K562 (cell line): ENCODE measurements around the gene YPEL5. TPM values are rescaled to one million over a fixed set of nuclear protein-coding genes. Genes with fewer than 3 reads are reported as not detected.
A peak's percentile ranks its signal among the peaks of the same experiment; 100 is the strongest.

Experiments used
- CEBPZ ChIP-seq: fragments of 150-350 bp; IDR thresholded peaks from 2 replicates; pipeline ENCODE4 v1.6.1; 2014; ENCODE audit warnings: low read depth, mild to moderate bottlenecking, low read length, borderline replicate concordance
- FOXA3 ChIP-seq, 2 experiments: fragments of 450-650 bp in 1 of 2; sonication (generic) in 1 of 2; formaldehyde crosslinking; IDR thresholded peaks in 1 of 2; conservative IDR thresholded peaks in 1 of 2; 2 replicates each; pipeline versions ENCODE4 v1.4.0 to v1.8.0; 2020 to 2022; ENCODE audit warnings: mild to moderate bottlenecking in 2 of 2, missing genetic modification reagents in 1 of 2
- GATAD2A ChIP-seq: fragments of 450-650 bp; IDR thresholded peaks from 2 replicates; pipeline ENCODE4 v1.6.1; 2017
- HNRNPUL1 ChIP-seq: fragments of 200-400 bp; formaldehyde crosslinking; IDR thresholded peaks from 2 replicates; pipeline ENCODE4 v1.6.1; 2017; ENCODE audit warnings: low read length
- JUND ChIP-seq, 2 experiments: IDR thresholded peaks; 2 replicates in 1 of 2; 3 replicates in 1 of 2; pipeline ENCODE4 v1.6.1; 2011; ENCODE audit warnings: borderline replicate concordance in 2 of 2, low read depth in 2 of 2, low read length in 2 of 2, improper control_type of control experiment in 1 of 2, missing biosample characterization in 1 of 2, missing genetic modification characterization in 1 of 2, missing genetic modification reagents in 1 of 2
- KLF10 ChIP-seq: fragments of 250-450 bp; sonication (Bioruptor Pico); IDR thresholded peaks from 2 replicates; pipeline ENCODE4 v1.6.1; 2021; ENCODE audit warnings: matching md5 sums
- NR2C2 ChIP-seq, 2 experiments: fragments of 200-800 bp in 1 of 2; sonication (Bioruptor generic) in 1 of 2; sonication (generic) in 1 of 2; formaldehyde crosslinking in 1 of 2; IDR thresholded peaks; 2 replicates each; pipeline versions ENCODE4 v1.6.1 to v1.8.0; 2016 to 2022; ENCODE audit warnings: mild to moderate bottlenecking in 1 of 2, missing compliant biosample characterization in 1 of 2, missing genetic modification characterization in 1 of 2, missing genetic modification reagents in 1 of 2
- PHF8 ChIP-seq: fragments of 200-600 bp; sonication (generic); IDR thresholded peaks from 2 replicates; pipeline ENCODE4 v1.6.1; 2012; ENCODE audit warnings: mixed run types, mild to moderate bottlenecking, inconsistent platforms, low read length, moderate library complexity, borderline replicate concordance
- RNF219 ChIP-seq: fragments of 250-450 bp; sonication (Bioruptor Pico); IDR thresholded peaks from 2 replicates; pipeline ENCODE4 v1.5.0; 2022; ENCODE audit warnings: mild to moderate bottlenecking
- SIRT6 ChIP-seq: IDR thresholded peaks from one replicate; pipeline ENCODE4 v1.6.1; 2012; ENCODE audit warnings: low read depth, mild to moderate bottlenecking, control low read depth, inconsistent platforms, low read length, moderate library complexity
- ZMIZ1 ChIP-seq, 2 experiments: fragments of 150-350 bp in 1 of 2; IDR thresholded peaks; 2 replicates each; pipeline ENCODE4 v1.6.1; 2012 to 2016; ENCODE audit warnings: low read depth in 2 of 2, low read length in 2 of 2, mild to moderate bottlenecking in 1 of 2, moderate library complexity in 1 of 2
- ZNF140 ChIP-seq: fragments of 250-450 bp; sonication (Bioruptor Pico); IDR thresholded peaks from 2 replicates; pipeline ENCODE4 v1.8.0; 2021; ENCODE audit warnings: moderate library complexity, mild to moderate bottlenecking, inconsistent platforms
- ZNF449 ChIP-seq: fragments of 250-450 bp; sonication (Bioruptor Pico); IDR thresholded peaks from 2 replicates; pipeline ENCODE4 v1.8.0; 2022; ENCODE audit warnings: moderate library complexity, mild to moderate bottlenecking, inconsistent platforms
- ZNF766 ChIP-seq: fragments of 200-800 bp; sonication (Bioruptor generic); conservative IDR thresholded peaks from 2 replicates; pipeline ENCODE4 v1.6.1; 2016; ENCODE audit warnings: missing genetic modification characterization, missing compliant biosample characterization
- polyA plus RNA-seq, 8 experiments: library from polyadenylated mRNA; depleted of rRNA in 4 of 8; stranded (reverse) in 5 of 8; unstranded in 3 of 8; fragments of >200 nt; fragmentation: Nextera tagmentation in 2 of 8; fragmentation: Illumina TruSeq in 1 of 8; extraction: Ambion mirVana in 2 of 8; extraction: Trizol in 1 of 8; gene quantifications; 2 replicates each; pipeline versions ENCODE4 v1.2.1 to v1.2.3, GENCODE V29; 2011 to 2014; ENCODE audit warnings: inconsistent platforms in 1 of 8, missing spikeins in 1 of 8
- total RNA-seq, 7 experiments: library from RNA; depleted of rRNA in 6 of 7; stranded (reverse); fragments of >200 nt in 6 of 7; fragmentation: Illumina TruSeq in 2 of 7; extraction: Trizol in 2 of 7; gene quantifications; 2 replicates each; pipeline versions ENCODE4 v1.2.1 to v1.2.3, GENCODE V29; 2011 to 2021; ENCODE audit warnings: low replicate concordance in 1 of 7

Gene YPEL5
- total and polyA plus RNA-seq, 9 of the 15 experiments (the other 6 are each of a cell fraction or from before 2014, with no cell fraction given), result 5.4 to 34.4 (median 12.3) TPM

- TF ChIP-seq NR2C2 (CRISPR knock-in tag; IDR thresholded peaks at IDR 0.05) (no peak), NR2C2 (tag; IDR thresholded peaks at IDR 0.05) (peak; percentile 62; the same call in 1 of the 2 replicates), PHF8 (0 out of 2 replicates have a peak, but pooled peaks have one; percentile 58), RNF219 (CRISPR knock-in tag) (no peak), SIRT6 (no peak), ZNF140 (no peak), ZMIZ1 (IDR thresholded peaks at IDR 0.05; ENCODE audit: low read depth in 2 of 2, low read length in 2 of 2) (peak in 1 of 2 experiments; percentile 44; a peak in 1 of 4 replicates), ZNF766 (no peak), CEBPZ (no peak), ZNF449 (no peak), FOXA3 (CRISPR knock-in tag; conservative IDR thresholded peaks at IDR 0.05 in 1 of 2, IDR thresholded peaks at IDR 0.05 in 1 of 2) (no peak), HNRNPUL1 (no peak), GATAD2A (no peak), JUND (IDR thresholded peaks at IDR 0.05; ENCODE audit: borderline replicate concordance, low read depth, low read length) (peak; percentile 73), JUND (tag; IDR thresholded peaks at IDR 0.05; ENCODE audit: borderline replicate concordance, low read depth, low read length) (peak; percentile 77; the same call in 1 of the 3 replicates), KLF10 (no peak)
Observed at GRCh38 chr2:30146337-30147195, at the start of gene YPEL5 (continued).
